Upper lobe of right lung (tissue), 1 donor: Measurements from ENCODE around the gene RUNX1. TPM values are rescaled to one million over a fixed set of nuclear protein-coding genes. Genes with fewer than 3 reads are reported as not detected.

Source experiments
- ATAC-seq: fragments of 200-7000 bp; cut with Tn5 transposase; one replicate; pipeline ENCODE4 v1.9.1; 2020; ENCODE audit warnings: mild to moderate bottlenecking, moderate library complexity
- DNase-seq: peaks from one replicate; pipeline ENCODE4 v3.0.0-alpha.2; 2020
- H3K27ac ChIP-seq: fragments of 200-600 bp; one replicate; pipeline ENCODE4 v1.8.0; 2022
- H3K27me3 ChIP-seq: fragments of 200-600 bp; one replicate; pipeline ENCODE4 v1.8.0; 2022; ENCODE audit warnings: mild to moderate bottlenecking
- H3K36me3 ChIP-seq: fragments of 200-600 bp; one replicate; pipeline ENCODE4 v1.8.0; 2022
- H3K4me1 ChIP-seq: fragments of 200-600 bp; one replicate; pipeline ENCODE4 v1.8.0; 2022
- H3K4me3 ChIP-seq: fragments of 200-600 bp; one replicate; pipeline ENCODE4 v1.8.0; 2022; ENCODE audit warnings: mild to moderate bottlenecking
- H3K9me3 ChIP-seq: fragments of 200-600 bp; one replicate; pipeline ENCODE4 v1.8.0; 2022
- intact Hi-C: fragments of 100-400 bp; cut with DNase I; formaldehyde crosslinking; loops from one replicate; pipeline ENCODE4 v1.11.0; 2022
- total RNA-seq: library from RNA; stranded (reverse); fragmentation: NEBNext Ultra II Directional; extraction: Animal tissue kit (Norgen Biotek cat#: 25700); gene quantifications from one replicate; pipeline ENCODE4 v1.2.1, GENCODE V29; 2021
- TF ChIP-seq, protein P1 (sequence below): fragments of 200-600 bp; IDR thresholded peaks from one replicate; pipeline ENCODE4 v1.8.0; 2022; ENCODE audit warnings: antibody characterized with exemption
- donor health status: DM: no; HTN: yes; CAD: no; lungs with severe emphysema.

Gene RUNX1
- total RNA-seq, 1 donor from 2014 or later: 86.9 TPM

DNA sequence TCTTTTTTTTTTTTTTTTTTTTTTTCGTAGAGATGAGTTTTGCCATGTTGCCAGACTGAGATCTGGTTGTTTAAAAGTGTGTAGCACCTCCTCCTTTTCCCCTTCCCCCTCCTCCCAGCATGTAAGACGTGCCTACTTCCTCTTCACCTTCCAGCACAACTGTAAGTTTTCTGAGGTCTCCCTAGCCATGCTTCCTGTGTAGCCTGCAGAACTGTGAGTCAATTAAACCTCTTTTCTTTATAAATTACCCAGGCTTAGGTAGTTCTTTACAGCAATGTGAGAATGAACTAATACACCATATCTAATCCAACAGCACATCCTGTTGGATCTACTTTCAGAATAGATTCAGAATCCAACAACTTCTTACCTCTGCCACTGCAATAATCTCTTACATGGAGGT lies 269.2 kb downstream of the RUNX1 start:
- Histone ChIP-seq H3K27ac (no peak overlapping the region), H3K36me3 (no peaks in the 10 kb centered on the region), H3K9me3 (no peaks in the 10 kb centered on the region), H3K4me3 (no peak overlapping the region), H3K4me1 (no peaks in the 10 kb centered on the region), H3K27me3 (no peaks in the 10 kb centered on the region)
- TF ChIP-seq, protein P1, sequence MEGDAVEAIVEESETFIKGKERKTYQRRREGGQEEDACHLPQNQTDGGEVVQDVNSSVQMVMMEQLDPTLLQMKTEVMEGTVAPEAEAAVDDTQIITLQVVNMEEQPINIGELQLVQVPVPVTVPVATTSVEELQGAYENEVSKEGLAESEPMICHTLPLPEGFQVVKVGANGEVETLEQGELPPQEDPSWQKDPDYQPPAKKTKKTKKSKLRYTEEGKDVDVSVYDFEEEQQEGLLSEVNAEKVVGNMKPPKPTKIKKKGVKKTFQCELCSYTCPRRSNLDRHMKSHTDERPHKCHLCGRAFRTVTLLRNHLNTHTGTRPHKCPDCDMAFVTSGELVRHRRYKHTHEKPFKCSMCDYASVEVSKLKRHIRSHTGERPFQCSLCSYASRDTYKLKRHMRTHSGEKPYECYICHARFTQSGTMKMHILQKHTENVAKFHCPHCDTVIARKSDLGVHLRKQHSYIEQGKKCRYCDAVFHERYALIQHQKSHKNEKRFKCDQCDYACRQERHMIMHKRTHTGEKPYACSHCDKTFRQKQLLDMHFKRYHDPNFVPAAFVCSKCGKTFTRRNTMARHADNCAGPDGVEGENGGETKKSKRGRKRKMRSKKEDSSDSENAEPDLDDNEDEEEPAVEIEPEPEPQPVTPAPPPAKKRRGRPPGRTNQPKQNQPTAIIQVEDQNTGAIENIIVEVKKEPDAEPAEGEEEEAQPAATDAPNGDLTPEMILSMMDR: no peak
- intact Hi-C loops: no loop called here
- ATAC-seq (no peak), DNase-seq (no peak)

DNA sequence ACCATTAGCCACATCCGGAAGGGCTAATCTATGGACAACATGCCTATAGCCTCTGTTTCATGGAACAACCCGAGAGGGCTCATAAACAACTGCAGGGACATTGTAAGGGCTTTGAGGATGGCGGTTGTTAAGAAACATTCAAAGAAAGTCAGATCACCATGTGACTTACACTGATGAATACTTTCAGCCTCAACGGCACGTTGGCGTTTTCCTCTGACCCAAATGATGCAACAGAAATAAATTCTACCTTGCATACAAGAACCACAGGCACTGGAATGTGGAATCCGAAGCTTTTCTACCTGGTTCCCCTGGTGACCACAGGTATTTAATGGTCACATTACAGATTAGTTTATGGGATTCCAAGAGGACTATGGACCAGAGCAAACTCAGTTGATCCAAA lies 273.3 kb downstream of the RUNX1 start:
- H3K36me3 ChIP-seq: no peaks in the 10 kb centered on the region
- ATAC-seq (no peak), DNase-seq (no peak)
- no peak overlapping the region for H3K4me3 ChIP-seq
- H3K4me1 ChIP-seq: no peaks in the 10 kb centered on the region
- H3K9me3 ChIP-seq: no peaks in the 10 kb centered on the region
- intact Hi-C loops: no loop called here
- H3K27me3 ChIP-seq: no peaks in the 10 kb centered on the region
- TF ChIP-seq, protein P1: no peak
- no peak overlapping the region for H3K27ac ChIP-seq

DNA sequence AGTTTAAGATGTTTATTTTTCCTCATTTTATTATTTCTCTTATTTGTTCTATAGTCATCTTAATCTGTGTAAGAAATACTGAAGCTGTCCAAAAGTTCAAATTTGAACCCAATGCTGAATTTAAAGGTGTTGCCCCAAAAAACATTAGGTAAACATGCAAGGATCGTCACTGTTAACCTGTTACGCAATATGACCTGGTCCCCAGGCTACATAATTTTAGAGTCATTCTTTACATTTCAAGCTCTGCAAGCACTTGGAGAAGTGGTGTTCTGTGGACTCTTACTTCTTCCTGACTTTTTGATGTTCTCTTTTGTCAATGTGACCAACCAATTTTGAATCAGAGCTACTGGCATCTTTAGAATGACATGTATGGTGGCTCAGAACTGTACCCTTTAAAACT lies 274.4 kb downstream of the RUNX1 start:
- ATAC-seq (no peak), DNase-seq (no peak)
- Histone ChIP-seq H3K9me3 (no peaks in the 10 kb centered on the region), H3K4me3 (no peak overlapping the region), H3K4me1 (no peaks in the 10 kb centered on the region), H3K27ac (no peak overlapping the region), H3K36me3 (no peaks in the 10 kb centered on the region), H3K27me3 (no peaks in the 10 kb centered on the region)
- intact Hi-C loops: no loop called here
- TF ChIP-seq, protein P1: no peak

DNA sequence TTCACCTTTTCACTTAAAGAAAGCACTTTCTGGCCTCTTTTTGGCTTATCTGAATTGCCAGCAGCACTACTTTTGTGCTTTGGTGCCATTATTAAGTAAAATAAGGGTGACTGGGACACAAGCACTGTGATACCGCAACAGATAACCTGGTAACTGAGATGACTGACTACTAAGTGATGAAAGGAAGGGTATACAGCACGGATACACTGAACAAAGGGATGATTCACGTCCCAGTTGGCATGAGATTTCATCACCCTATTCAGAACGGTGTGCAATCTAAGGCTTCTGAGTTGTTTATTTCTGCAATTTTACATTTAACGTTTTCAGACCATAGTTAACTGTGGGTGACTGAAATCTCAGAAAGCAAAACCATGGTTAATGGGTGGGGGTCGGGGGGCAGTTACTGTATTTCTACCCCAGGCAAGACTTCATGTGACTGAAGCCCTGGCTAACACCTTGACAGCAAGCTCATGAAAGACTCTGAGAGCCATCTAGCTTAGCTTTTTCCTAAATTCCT lies 277.5 kb downstream of the RUNX1 start:
- no peak for DNase-seq
- Histone ChIP-seq H3K4me1 (no peaks in the 10 kb centered on the region), H3K36me3 (no peaks in the 10 kb centered on the region), H3K27me3 (no peaks in the 10 kb centered on the region), H3K9me3 (no peaks in the 10 kb centered on the region), H3K27ac (no peak overlapping the region), H3K4me3 (no peak overlapping the region)
- no peak for ATAC-seq
- TF ChIP-seq, protein P1: no peak
- intact Hi-C loops: no loop called here

DNA sequence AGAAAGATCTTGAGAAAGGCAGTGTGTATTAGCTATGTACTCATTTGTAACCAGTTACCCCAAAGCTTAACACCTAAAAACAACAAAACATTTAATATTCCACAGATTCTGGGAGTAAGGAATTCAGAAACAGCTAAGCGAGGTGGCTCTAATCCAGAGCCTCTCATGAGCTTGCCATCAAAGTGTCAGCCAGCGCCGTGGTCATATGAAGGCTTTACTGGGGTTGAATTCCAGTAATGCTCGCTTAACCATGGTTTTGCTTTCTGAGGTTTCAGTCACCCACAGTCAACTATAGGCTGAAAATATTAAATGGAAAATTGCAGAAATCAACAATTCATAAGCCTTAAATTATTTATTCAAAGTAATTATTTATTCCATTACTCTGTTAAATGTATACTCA lies 278.5 kb downstream of the RUNX1 start:
- TF ChIP-seq, protein P1: no peak
- intact Hi-C loops: no loop called here
- H3K27me3 ChIP-seq: no peaks in the 10 kb centered on the region
- DNase-seq (no peak), ATAC-seq (no peak)
- no peak overlapping the region for H3K27ac ChIP-seq
- no peaks in the 10 kb centered on the region for H3K4me1 ChIP-seq
- no peaks in the 10 kb centered on the region for H3K9me3 ChIP-seq
- no peaks in the 10 kb centered on the region for H3K36me3 ChIP-seq
- no peak overlapping the region for H3K4me3 ChIP-seq

DNA sequence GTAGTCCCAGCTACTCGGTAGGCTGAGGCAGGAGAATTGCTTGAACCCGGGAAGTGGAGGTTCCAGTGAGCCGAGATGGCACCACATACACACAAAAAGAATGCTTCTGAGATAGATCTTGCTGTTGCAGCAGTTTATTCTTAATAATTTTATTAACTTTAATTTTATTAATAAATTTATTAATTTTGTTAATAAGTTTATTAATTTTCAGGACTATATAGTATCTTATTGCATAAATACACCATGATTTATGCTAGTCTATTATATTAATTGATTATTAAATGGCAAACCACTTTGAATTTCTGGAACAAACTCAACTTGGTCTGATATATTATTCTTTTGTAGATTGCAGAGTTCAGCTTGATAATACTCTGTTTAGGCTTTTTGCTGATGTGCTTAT lies 280.8 kb downstream of the RUNX1 start:
- intact Hi-C loops: no loop called here
- no peak for ATAC-seq
- DNase-seq: no peak
- H3K36me3 ChIP-seq: no peaks in the 10 kb centered on the region
- no peaks in the 10 kb centered on the region for H3K27me3 ChIP-seq
- H3K4me3 ChIP-seq: no peak overlapping the region
- no peaks in the 10 kb centered on the region for H3K9me3 ChIP-seq
- no peak overlapping the region for H3K27ac ChIP-seq
- H3K4me1 ChIP-seq: no peaks in the 10 kb centered on the region
- TF ChIP-seq, protein P1: no peak
